ENCODE data around the gene KCNF1.

KCNF1 gene, protein sequence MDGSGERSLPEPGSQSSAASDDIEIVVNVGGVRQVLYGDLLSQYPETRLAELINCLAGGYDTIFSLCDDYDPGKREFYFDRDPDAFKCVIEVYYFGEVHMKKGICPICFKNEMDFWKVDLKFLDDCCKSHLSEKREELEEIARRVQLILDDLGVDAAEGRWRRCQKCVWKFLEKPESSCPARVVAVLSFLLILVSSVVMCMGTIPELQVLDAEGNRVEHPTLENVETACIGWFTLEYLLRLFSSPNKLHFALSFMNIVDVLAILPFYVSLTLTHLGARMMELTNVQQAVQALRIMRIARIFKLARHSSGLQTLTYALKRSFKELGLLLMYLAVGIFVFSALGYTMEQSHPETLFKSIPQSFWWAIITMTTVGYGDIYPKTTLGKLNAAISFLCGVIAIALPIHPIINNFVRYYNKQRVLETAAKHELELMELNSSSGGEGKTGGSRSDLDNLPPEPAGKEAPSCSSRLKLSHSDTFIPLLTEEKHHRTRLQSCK

DNA sequence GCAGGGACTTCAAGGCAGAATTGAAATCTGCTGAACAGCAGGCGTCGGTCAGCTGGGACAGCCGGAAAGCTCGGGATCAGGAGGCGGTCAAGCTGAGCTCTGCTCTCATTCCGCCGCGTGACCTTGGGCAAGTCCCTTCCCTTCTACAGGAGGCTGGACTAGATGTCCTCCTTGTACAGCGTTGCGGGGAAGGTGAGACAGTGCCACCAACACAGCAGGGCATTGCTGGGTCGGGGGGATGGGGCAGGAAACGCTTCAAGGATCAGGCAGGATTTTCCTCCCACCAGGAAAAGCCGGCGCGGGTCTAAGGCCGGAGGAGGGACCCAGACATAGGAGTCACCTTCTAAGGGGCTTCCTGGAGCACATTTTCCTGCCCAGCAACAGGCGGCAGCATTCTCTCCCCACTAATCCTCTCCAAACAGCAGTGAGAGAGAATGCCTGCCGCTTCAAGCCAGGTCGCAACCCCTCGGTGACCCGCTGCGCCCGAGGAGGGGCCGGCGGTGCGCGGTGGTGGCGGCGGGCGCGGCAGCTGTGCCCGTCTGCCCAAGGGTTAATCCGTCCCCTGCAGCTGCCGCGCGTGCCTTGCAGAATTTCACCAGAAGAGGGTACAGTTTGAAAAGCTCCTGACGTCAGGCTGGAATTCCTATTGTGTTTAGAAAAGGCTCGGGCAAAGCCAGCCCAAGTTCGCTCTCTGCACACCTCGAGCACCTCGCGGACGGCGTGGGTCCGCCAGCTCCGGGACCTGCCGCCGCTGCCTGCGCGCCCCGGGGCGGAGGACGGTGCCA lies at the start of gene KCNF1:
TSS of gene KCNF1 (plus strand) at position 644 of the 785 bp plus-strand sequence. CDS start 493 bp downstream, outside the sequence.
- no peak for DNase-seq

DNA sequence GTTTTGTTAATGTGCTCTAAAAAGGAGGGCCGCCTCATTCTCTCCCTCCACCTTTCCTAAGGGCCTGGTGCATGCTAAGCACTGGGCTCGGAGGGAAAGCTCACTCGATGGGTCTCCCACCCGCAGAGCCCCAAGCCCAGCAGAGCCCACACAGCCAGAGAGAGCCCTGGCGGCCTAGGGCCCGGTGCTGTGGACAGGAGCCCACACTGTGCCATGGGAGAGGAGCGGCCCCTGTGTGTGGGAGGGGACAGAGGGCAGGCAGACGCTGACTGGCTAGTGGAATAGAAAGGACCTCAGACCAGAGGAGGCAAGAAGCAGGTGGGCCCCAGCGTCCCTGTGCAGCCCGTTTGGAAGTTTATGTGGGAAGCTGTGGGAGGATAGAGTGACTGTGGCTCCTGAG lies 49.4 kb upstream of the KCNF1 start:
- no peak for DNase-seq

DNA sequence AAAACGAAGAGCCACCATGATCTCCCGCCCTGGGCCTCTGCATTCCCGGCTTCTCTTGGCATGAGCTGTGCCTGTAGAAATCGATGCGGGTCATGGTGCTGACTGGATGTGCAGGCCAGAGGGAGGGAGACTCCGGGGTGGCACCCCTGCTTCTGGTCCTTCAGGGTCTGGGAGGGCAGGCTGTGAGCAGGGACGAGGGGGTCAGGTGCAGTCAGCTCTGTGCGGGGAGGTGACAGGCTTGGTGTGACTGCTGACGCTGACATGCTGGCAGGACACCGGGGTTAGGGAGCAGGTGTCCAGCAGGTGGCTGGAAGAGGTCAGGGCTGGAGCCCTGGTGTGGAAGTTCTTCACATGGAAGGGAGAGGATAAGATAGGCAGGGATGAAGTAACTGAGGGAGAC lies 48.7 kb upstream of the KCNF1 start:
- no peak for DNase-seq

DNA sequence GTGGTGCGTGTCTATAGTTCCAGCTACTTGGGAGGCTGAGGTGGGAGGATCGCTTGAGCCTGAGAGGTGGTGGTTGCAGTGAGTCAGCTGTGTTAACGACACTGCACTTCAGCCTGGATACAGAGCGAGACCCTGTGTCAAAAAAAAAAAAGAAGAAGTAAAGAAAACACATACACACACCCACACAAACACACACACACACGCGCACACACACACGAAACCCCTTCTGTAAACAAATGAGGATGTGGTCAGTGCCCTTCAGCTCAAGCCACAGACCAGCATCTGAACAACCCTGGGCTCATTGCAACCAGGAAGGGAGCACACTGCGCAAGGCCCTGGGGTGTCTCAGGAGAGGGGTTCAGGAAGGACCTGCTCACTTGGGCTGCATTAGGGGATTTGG lies 47.9 kb upstream of the KCNF1 start:
- DNase-seq = no peak

DNA sequence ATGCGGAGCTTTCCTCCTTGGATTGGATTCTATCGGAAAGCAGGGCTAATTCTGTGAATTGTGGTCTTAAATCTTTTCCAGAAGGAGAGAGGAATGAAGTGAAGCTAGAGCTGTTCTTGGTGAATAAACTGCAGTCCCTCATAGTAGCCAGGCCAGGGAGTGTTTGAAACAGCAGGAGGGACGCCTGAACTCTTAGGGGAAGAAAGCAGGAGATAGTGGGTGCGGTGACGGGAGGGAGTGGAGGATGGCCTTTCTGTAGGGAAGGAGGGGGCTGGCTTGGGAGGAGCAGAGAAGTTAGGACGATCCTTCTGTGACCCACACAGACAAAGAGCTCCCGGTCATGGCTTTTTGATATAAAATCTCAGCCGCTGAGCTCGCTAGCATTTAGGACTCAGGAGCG lies 47.5 kb upstream of the KCNF1 start:
- no peak for DNase-seq

DNA sequence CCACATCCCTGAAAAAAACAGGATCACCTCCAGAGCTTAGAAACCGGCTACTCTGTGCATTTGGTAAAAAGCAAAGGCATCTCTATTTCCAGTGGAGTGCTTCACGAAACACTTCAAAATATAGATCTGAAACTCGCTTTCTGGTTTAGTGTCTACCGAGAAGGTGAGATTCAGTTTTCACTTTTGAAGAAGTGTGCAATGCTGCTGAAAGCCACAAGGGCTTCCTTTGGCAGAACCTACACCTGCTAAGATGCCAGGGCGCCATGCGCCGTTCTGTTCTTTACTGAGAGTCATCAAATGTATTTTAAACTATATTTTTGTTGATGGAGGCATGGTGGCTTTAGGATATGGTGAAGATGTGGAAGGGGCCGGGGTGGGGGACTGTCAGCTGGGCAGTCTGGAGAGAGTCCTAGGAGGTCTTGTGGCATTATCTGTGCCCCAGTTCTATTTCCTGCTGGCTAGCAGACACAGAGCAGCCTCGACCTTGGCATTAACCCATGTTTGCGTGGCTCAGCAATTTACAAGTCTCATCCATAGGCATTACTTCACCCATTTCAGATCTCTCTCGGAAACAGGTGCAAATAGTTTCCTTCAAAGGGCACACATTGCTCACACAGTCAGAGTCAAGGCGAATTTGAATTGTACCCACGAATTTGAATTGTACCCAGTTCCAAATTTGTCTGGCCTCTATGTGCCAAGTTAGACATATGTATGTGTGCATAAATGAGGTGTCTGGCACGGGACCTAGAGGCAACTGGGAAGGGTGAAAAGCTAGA lies 46.7 kb upstream of the KCNF1 start:
- DNase-seq = no peak

DNA sequence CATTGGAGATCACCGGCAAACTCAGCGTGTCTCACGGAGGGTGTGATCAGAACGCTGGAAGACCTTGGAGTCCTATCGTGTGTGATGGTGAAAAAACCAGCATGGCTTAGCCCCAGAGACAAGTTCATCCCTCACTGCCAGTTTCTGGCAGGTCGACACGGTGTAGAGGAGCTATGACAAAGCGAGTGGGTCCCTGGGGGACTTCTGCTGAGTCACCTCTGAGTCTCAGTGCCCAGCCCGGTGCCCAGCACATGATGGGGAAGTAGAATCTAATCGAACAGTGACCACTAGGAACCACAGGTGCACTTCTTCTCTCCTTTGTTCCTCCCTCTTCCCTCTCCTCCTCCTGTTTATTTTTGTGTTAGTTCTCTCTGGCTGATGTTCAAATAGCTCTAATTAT lies 45.9 kb upstream of the KCNF1 start:
- no peak for DNase-seq

DNA sequence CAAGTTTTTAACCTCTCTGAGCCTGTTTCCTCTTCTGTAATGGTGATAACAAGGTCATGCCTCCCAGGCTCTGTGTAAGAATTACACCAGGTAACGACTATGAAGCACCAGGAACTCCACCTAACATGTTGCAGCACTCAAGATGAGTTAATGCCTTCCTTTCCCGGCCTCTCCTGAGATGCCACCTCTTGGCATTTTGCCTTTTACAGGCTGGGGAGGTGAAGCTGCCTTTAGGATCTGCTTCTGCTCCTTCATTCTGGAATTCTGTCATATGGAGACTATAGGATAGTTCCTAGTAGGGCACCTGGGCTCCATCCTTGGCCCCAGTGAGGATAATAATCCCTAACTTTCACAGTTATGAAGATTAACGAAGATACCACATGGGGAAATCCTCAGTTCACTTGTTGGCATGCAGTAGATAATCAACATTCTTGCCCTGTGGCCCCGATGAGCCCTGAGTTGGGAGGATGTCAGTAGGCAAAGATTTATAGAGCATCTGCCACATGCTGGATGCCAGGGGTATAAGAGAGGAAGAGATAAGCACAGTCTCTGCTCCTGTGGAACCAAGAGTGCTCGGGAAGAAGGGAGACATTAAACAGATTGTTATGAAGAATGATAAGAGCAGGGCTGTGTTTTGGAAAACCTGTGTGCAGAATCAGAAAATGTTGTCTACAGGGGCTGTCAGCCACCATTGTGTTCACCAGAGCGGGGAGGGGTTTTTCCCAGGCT lies 43.9 kb upstream of the KCNF1 start:
- DNase-seq = no peak

DNA sequence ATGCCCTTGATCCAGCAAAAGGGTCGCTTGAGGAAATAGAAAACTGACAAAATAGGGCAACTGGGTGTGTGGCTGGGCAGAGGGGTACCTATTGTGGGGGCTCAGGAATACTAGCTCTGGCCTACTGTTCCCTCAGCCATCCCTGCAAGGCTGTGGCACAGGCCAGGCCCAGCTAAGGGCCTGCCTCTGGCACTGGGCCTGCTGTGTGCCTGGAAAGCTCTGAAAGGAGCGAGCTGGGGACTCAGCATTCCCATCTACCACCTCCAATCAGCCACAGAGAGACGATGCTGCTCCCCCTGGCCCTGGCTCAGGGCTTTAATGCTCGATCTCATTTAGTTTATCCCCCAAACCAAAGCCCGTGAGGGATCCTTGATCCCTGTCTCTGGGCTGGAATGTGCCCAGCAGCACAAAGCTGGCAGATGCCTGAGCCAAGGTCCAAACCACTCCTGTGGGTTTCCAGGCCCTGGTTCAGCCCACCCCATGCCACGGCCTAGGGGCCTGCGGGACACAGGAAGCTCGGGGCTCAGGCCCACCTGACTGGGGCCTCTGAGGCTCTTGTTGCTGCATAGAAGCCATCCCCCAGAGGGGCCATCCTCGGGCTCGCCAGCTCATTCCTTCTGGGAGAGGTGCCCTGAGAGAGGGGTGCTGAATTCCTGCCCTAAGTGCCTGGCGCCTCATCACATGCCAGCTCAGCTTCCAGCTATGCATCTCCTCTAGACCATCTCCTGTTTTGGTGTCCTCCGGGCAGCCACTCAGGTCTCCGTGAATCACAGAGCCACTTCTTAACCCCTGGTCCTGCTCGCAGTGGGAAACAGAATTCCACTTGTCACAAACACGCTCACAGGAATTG lies 43.0 kb upstream of the KCNF1 start:
- no peak for DNase-seq

DNA sequence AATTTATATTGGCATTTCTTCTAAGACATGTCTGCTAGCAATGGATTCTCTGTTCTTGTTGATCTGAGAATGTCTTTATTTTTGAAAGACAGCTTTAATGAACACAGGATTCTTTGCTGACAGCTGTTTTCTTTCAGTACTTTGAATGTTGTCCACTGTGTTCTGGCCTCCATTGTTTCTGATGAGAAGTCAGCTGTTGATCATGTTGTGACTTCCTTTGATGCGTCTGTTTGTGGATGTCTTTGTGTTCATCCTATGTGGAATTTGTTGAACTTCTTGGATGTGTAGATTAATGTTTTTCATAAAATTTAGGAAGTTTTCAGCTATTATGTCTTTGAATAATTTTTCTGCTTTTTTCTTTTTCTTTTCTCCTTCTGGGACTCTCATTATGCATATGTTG lies 39.8 kb upstream of the KCNF1 start:
- no peak for DNase-seq

DNA sequence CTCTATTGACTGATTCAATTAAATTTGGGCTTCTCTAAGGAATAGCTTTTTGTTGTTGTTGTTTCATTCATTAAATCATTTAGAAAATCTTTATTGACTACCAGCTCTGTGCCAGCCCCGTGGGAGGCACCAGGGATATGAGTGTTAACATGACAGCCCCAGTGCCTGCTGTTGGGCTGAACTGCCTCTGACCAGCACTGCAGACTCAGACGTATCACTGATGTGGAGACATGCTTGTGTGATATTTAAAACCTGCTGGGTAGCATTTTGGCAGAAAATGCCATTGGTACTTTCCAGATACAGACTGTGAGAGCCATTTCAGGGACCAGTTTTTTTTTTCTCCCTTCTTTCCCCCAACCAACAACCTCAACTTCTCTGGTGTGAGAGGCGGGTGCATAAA lies 38.6 kb upstream of the KCNF1 start:
- DNase-seq = no peak

DNA sequence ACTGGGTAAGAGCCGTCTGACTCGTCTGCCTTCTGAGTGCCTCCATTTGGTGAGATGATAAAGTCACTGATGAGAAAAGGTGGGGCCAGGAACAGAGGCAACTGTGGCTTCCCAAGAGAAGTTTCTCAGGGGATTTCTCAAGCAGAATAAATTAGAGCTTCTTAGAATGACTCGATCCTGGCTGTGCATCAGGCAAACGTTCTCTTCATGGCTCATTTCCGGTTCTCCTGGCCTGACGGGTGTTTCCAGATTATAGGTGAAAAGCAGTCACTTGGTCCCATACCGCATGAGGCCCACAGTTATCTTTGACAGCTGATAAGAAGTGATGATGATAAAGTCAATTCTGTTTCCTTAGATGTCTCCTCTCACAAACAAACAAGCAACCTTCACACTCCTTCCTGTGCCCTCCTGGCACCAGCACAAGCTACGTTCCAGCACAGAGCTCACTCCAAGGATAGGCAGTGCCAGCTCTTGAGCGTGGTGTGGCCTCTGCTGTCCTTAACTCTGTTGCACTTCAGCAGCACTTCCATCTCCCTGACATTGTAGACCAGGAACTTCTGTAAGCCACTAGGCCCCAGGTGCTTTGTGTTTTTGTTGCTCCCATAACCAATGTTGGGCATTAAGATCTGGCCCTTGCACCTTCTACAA lies 37.8 kb upstream of the KCNF1 start:
- no peak for DNase-seq

DNA sequence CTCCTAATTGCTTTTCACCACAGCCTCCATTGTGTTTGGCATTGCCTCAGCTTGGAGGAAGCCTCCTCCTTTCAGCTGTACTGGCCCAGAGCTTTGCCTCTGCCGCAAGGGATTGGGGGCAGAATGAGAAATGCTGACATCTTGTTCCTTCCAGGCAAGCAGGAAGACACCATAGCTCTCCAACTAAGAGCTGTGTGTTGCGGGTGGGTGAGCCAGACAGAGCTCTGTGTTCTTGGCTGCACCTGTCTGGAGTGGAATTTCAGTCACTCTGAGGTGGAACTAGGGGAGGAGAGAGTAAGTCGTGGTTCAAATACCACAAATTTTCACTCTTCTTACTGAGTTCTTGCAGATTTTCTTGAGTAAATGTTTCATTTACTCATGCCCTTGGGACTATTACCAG lies 36.6 kb upstream of the KCNF1 start:
- DNase-seq = no peak

DNA sequence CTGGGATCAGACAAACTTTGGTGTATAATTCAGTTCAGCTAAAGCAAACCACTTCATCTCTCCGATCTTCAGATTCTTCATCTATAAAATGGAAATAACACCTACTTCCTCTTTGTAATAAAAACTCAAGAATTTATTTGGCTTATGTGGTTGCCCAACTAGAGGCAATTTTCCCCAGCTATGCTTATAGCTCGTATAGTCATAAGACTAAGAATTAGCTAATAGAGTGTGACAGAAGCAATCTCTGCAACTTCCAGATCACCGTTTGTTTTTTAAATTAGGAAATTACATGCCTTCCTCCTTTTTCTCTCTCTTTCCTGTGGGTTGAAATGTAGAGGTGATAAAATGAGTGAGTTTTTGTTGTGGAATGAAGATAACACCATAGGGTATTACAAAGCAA lies 35.3 kb upstream of the KCNF1 start:
- DNase-seq = no peak

DNA sequence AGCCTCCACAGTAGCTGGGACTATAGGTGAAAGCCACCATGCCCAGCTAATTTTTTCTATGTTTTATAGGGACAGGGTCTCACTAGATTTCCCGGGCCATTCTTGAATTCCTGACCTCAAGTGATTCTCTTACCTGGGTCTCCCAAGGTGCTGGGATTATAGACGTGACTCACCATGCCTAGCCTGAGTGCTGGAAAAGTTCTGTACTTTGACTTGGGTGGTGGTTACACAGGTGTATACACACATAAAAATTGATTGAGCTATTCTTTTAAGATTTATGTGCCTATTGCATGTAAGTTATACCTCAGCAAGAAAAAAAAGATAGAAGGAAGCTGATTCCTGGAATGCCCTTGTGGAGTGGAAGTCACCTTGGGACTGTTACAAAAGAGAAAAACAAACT lies 34.8 kb upstream of the KCNF1 start:
- DNase-seq = no peak

DNA sequence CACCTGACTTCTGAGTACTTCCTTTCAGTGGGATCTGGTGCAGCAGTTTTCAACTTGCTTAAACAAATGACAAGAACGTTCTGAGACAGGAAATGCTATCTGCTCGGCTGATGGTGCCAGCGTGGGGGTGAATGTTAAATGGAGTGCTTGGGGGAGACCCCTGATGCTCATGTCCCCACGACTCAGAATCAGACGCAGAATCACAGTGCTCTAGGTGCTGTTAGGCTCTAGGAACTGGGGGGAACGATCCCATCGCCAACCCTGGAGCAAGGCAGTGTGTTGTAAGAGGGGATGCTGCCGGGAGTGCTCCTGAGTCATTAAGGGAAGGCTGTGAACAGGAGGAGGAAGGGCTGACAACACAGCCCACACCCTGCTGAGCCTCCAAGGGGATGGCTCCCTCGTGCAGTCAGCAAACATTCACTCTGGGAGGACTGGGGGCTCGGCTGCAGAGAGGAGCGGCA lies 34.1 kb upstream of the KCNF1 start:
- no peak for DNase-seq

DNA sequence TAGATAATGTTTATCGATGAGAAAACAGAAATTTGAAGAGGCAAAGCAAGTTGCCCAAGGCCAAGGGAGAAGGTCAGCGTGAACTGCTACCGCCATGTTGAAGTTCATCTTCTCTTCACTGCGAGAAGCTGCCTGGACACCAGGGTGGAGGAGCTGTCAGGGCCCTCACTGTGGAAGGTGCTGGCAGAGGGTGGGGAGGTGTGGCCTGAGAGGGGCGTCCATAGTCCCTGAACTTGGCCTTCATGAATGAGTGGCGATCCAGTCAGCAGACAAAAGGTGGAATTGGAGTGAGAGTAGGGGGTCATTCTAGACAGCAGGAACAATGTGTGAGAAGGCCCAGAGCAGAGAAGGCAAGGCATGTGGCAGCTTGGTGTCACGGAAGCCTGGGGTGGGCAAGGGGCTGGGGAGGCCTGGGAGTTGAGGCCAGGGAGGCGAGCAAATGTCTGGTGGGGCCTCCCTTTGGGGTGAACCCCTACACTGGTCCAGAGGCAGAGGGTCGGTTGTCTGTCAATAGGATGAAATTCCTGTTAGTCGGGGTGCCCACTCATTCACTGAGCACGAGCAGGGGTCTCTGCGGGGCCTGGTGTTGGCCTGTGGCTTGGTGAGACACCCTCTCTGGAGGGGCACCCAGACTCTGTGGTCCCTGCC lies 33.3 kb upstream of the KCNF1 start:
- no peak for DNase-seq

DNA sequence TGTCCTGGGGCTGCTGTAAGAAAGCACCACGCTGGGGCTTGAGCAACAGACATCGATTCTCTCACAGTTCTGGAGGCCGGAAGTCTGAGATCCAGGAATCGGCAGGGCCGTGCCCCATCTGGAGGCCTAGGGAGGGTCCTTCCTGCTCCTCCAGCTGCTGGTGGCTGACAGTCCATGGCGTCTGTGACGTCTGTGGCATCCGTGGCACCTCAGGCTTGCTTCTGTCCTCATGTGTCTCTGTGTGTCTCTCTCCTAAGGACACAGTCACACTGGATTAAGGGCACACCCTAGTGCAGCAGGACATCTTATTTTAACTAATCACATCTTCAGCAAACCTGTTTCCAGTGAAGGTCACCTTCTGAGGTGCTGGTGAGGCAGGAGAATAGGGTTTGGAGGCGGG lies 32.6 kb upstream of the KCNF1 start:
- DNase-seq = no peak

DNA sequence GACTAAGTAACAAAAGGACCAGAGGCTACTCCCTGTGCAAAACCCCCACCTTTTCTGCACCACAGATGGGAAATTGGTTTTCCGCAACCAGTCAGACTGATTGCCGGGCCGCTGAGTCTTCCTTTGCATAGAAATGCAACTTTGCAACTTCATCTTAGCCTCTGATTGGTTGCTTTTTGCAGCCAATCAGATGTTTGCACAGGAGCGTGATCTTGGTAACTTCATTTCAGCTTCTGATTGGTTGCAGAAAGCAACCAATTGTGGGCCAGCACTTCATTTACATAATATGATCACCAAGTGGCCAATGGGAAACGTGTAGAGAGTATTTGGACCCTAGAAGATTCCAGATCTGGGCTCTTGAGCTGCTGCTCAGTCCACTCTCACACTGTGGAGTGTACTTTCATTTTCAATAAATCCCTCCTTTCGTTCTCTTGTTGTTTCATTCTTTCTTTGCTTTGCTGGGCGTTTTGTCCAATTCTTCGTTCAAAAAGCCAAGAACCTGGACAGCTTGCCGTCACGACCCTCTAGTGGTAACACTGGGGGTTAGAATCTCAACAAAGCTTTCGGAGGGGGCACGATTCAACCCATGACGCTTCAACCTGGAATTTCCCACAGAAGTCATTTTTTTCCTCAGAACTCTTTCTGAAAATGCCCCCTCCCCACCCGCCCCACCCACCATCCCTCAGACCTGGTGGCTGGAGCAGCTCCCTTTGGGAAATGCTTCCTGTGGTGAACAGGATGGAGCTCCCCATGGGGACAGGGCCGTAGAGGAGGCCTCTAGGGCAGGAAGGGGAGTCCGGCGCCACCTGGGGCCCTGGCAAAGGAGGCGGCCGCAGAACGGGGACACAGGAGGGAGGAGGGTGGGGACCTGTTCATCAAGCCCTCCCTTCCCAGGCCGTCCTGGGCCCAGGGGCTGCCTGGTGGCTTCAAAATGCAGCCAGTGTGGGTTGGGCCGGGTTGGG lies 31.8 kb upstream of the KCNF1 start:
- DNase-seq = no peak

Measured in NCI-H1048 (cell line).